GM19238 (cell line): Measurements from ENCODE around the gene PRKAG3.
A peak's percentile ranks its signal among the peaks of the same experiment; 100 is the strongest.

Source experiments
- DNase-seq: peaks from one replicate; pipeline ENCODE4 v3.0.0; 2011; ENCODE audit warnings: low spot score; ENCODE audit not compliant: insufficient read length

The PRKAG3 gene

GRCh38 chr2:218831378-218831990, at the start of gene PRKAG3:
PRKAG3 (minus strand) TSS chr2:218831803.
- DNase-seq, result no peak

- no peak for DNase-seq
Measured at GRCh38 chr2:218880859-218881594, 49.4 kb upstream of the PRKAG3 start.

- peak; percentile 89 for DNase-seq
Measured at GRCh38 chr2:218880102-218880858, 48.7 kb upstream of the PRKAG3 start, which contains the start of gene WNT10A. WNT10A (plus strand) TSS chr2:218880852; CDS start chr2:218880996, 144 bp downstream.

GRCh38 chr2:218879776-218880101, 48.1 kb upstream of the PRKAG3 start:
- no peak for DNase-seq

GRCh38 chr2:218878926-218879761, 47.5 kb upstream of the PRKAG3 start:
- no peak for DNase-seq

- DNase-seq, result no peak
Measured at GRCh38 chr2:218878486-218878885, 46.9 kb upstream of the PRKAG3 start.

GRCh38 chr2:218877891-218878290, 46.3 kb upstream of the PRKAG3 start:
- no peak for DNase-seq

- no peak for DNase-seq
Measured at GRCh38 chr2:218877331-218877730, 45.7 kb upstream of the PRKAG3 start.

GRCh38 chr2:218876562-218877219, 45.1 kb upstream of the PRKAG3 start:
- no peak for DNase-seq

GRCh38 chr2:218875692-218876246, 44.2 kb upstream of the PRKAG3 start:
- no peak for DNase-seq

GRCh38 chr2:218873359-218874194, 42.0 kb upstream of the PRKAG3 start:
- DNase-seq, result no peak

- no peak for DNase-seq
Measured at GRCh38 chr2:218872645-218873358, 41.2 kb upstream of the PRKAG3 start.

- DNase-seq, result no peak
Measured at GRCh38 chr2:218871345-218872302, 40.0 kb upstream of the PRKAG3 start.

GRCh38 chr2:218870984-218871344, 39.4 kb upstream of the PRKAG3 start:
- no peak for DNase-seq

- DNase-seq, result no peak
Measured at GRCh38 chr2:218869064-218869463, 37.5 kb upstream of the PRKAG3 start.

GRCh38 chr2:218867900-218868299, 36.3 kb upstream of the PRKAG3 start:
- no peak for DNase-seq

GRCh38 chr2:218865999-218866398, 34.4 kb upstream of the PRKAG3 start:
- no peak for DNase-seq

- DNase-seq, result no peak
Measured at GRCh38 chr2:218865396-218865795, 33.8 kb upstream of the PRKAG3 start.
